HG03521 (cell line): ENCODE results near the gene TSPAN11.
"Not testable (repeated sequence)": the region's sequence is repeated elsewhere in the genome, so short reads cannot be mapped to it uniquely, and the experiment has no call there.

Source experiments
- ATAC-seq: cut with Tn5 transposase; IDR thresholded peaks from one replicate; pipeline ENCODE4 v1.9.1; 2021; ENCODE audit warnings: mild to moderate bottlenecking, moderate library complexity; ENCODE audit not compliant: unreplicated experiment

The TSPAN11 gene

DNA sequence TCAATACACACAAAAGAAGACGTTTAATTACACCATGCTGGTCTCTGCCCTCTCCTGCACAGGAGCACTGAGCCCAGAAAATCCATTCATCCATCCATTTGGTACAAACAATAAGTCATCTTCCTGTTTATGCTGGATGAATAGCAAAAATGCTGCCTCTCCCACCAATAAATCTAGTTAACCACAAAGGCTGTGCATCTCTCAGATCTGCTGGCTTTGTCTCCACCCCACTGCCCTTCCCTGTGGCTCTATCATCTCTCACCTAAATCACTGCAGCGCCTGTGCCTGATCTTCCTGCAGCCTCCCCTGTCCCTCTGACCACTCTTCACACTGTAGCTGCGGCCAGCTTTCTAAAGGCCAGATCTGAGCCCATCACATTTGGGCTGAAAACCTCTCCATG lies 74.2 kb downstream of the TSPAN11 start:
- no peak for ATAC-seq

- ATAC-seq = no peak
Measured at GRCh38 chr12:31001581-31002360, 75.2 kb downstream of the TSPAN11 start.

- no peak for ATAC-seq
Measured at GRCh38 chr12:31002361-31002725, 75.8 kb downstream of the TSPAN11 start.

- ATAC-seq = no peak
Measured at GRCh38 chr12:31002999-31003398, 76.5 kb downstream of the TSPAN11 start.

DNA sequence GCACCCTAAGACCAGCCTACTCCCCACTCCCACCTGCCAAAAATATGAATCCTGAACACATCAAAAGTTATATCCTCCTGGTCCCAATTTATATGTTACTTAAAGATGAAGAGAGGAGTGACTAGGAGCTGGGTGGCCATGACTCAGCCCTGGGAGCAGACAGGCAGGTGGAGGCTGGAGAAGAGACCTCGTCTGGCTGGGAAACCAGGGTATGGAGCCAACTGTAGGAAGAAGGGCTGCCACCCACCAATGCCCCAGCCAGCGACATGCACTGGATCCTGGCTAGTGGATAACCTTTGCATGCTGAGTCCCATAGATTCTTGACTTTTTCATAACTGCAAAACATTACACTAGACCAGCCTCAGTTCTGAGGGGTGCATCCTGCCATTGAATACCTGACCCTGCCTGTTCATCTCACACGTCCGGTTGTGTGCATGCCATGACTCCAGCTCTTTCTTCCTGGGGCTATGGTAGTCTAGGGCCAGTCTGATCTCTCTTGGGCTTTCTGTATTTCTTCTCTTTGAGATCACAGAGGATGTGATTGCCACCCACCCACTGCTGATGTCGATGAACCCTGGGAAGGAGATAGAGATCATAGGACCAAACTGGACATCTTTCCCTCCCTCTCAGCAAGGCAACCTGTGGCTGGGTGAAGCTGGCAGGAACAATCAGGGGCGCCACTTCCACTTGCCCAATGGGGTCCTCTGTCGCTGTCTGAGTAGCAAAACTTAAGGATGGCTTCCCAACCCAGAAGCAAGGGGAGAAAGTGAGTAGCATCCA lies 77.5 kb downstream of the TSPAN11 start:
- ATAC-seq = no peak

DNA sequence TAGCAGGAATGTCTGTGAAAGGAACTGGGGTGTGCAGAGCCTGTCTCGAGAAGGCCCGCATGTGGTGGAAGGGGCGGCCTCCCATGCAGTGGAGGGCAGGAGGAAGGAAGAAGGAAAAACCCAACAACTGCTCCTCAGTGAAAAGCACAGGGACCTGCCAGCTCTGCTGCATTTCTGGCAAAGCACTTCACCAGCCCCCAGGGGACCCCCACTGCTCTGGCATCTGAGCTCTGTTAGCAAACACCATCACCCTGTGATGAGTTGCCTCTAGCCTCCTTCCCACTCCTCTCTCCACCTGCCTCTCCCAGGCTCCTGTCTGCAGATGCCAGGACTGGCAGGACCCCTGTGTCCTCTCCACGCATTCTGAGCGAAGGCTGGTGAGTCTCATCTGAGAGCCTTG lies 78.1 kb downstream of the TSPAN11 start:
- ATAC-seq = no peak

- no peak for ATAC-seq
Measured at GRCh38 chr12:31005256-31005943, 78.9 kb downstream of the TSPAN11 start.

DNA sequence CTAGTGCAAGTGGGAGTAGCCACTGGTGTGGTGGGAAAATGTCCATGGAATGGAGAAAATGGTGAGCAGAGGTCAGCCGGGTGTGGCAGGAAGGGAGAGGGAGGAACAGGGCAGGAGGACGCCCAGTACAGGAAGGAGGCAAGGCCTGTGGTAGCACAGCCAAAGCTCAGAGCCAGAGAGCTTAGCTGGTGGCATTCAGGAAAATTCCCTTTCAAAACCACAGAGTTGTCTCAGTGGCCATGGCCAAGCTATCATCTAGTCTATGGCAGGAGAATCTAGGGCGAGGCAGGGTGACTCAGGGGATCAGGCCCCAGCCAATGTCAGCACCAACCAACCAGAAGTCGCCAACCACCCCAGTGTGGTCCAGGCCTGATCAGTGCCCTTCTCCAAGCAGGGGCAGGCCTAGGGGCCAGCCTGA lies 79.4 kb downstream of the TSPAN11 start:
- no peak for ATAC-seq

DNA sequence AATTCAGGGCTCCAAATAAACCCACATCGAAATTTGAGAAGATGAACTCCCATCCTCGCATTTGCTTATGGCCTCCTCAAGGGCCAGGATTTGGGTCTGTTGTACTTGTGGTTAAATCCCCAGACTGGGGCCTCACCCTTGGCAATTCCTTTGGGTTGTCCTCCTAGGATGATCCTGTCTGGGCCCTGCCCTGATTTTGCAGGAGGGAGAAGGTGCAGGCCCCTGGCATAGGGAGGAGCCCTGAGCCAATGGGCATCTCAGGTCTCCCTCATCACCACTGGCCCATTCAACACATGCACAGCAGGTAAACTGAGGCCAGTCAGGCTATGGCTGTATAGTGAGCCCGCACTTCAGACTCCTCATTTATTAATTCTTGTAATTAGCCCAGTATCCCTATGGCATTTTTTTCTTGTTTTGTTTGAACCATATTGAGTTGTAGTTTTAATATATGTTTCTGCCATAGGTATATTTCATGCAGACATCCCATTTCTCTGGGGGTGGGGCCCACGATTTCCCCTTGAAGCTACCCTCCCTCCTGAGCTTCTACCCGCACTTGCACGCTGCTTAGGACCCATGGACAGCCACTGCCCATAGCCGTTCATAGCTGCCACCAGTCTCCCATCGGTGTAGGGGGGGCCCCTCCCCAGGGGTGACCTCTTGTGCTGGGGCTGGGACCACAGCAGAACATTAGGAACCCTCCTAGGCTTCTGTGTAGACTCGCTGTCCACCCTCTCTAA lies 80.0 kb downstream of the TSPAN11 start:
- ATAC-seq = no peak

DNA sequence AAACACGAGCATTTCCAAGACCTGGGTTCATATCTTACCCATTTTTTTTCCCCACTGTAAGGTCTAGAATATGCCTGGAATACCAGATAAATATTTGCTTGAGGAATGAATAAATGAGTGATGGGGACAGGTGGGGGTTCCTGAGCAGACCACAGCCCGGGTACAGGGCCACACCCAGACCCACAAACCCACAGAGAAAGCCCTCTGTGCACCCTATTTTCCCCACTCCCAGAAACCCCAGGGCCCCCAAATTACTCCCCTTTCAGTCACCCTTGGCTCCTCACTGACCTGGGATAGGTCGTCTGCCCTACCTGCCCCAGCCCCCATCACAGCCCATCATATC lies 80.6 kb downstream of the TSPAN11 start:
- ATAC-seq = no peak

GRCh38 chr12:31007636-31008175 lies 81.2 kb downstream of the TSPAN11 start:
- no peak for ATAC-seq

DNA sequence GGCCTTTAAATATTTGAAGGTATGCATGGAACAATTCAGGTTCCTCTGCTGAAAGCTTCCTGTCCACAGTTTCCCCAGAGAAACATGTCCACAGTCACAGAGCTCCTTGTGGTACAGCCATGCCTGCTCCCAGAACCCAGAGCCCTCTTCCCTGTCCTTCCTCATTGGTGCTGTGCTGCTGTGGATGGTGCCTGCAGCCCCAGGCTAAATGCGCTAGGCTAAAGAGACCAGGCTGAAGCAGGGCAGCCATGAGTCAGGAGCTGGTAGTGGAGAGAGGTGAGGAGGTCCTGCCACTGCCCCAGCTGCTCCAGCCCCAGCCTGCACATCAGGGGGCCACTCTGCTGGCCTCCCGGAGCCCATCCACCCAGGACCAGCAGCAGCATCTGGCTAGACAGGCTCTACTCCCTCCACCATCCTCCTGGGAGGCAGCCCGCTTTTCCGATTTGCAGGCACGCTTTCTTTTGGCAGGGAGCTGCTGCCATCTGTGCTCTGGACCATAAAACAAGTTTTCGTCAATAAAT lies 81.8 kb downstream of the TSPAN11 start:
- no peak for ATAC-seq

- ATAC-seq = no peak
Measured at GRCh38 chr12:31008961-31009840, 82.7 kb downstream of the TSPAN11 start.

- ATAC-seq = no peak
Measured at GRCh38 chr12:31009976-31010375, 83.4 kb downstream of the TSPAN11 start.

DNA sequence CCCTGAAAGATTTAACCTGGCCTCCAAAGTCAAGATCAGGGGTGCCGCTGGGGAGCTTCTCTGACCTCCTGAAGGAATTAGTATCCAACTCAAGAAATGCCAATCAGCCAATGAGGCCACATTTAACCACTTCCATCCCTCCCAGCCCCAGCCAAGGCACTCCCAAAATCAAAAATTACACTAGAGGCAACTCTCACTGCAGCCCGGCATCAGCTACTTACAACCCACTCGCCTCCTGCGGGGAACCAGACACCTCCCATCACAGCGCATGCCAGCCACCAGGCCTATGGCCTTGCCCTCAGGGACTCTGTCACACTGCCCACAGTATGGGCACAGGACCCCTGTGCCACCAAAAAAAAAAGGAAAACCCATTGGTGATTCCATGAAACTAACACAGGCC lies 84.8 kb downstream of the TSPAN11 start:
- ATAC-seq = no peak

GRCh38 chr12:31011746-31012566 lies 85.4 kb downstream of the TSPAN11 start:
- no peak for ATAC-seq

DNA sequence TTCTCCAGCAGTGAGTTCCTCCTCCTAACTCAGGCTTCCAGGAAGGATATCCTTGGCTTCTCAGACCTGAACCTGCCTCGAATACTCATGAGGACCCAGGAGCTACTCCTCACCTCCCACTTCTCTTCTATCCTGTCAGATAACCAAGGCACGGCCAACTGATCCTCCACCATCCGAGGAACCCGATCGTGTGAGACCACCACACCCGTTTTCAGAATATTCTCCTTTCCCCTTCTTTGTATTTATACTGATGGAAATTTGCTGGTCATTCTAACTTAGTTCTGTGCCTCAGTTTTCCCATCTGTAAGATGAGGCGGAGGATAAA lies 86.0 kb downstream of the TSPAN11 start:
- not testable (repeated sequence) for ATAC-seq

DNA sequence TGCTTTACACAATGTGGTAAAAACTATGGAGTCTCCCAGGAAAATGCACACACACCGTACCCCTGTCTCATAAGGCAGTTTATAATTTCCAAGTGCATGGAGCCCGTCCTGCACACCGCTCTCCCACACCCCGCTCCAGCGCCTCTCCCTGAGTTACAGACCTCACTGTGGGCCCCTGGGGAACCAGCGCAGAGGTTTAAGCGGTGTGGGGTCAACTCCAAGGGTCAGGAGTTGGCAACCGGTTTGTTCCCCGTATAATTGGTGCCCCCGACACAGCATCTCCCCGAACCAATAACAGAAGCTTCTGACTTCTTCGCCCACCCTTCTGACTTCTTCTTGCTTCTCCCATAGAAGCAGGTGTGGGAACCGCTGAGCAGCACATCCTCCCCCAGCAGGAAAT lies 88.7 kb downstream of the TSPAN11 start:
- ATAC-seq = no peak

DNA sequence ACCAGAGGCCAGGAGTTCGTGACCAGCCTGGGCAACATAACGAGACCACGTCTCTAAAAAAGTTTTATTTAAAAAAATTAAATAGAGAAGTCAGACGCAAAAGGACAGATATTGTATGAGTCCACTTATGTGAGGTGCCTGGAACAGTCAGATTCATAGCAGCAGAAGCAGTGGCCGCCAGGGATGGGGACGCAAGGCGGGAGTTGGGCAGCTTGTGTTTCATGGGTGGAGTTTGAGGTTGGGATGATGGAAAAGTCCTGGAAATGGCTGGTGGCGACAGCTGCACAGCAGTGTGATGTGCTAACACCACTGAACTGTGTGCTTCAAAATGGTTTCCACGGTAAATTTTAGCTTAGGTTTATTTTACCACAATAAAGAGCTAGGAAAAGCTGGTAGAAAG lies 89.5 kb downstream of the TSPAN11 start:
- ATAC-seq = no peak
